Measurements from ENCODE around the gene ZNF555. TPM values are rescaled to one million over a fixed set of nuclear protein-coding genes. Genes with fewer than 3 reads are reported as not detected.
A peak's percentile ranks its signal among the peaks of the same experiment; 100 is the strongest.

ZNF555 gene
- total and polyA plus RNA-seq, 2 of the 13 experiments (the other 11 are each of a cell fraction or from before 2014, with no cell fraction given), result 5.0 to 8.0 TPM

DNA sequence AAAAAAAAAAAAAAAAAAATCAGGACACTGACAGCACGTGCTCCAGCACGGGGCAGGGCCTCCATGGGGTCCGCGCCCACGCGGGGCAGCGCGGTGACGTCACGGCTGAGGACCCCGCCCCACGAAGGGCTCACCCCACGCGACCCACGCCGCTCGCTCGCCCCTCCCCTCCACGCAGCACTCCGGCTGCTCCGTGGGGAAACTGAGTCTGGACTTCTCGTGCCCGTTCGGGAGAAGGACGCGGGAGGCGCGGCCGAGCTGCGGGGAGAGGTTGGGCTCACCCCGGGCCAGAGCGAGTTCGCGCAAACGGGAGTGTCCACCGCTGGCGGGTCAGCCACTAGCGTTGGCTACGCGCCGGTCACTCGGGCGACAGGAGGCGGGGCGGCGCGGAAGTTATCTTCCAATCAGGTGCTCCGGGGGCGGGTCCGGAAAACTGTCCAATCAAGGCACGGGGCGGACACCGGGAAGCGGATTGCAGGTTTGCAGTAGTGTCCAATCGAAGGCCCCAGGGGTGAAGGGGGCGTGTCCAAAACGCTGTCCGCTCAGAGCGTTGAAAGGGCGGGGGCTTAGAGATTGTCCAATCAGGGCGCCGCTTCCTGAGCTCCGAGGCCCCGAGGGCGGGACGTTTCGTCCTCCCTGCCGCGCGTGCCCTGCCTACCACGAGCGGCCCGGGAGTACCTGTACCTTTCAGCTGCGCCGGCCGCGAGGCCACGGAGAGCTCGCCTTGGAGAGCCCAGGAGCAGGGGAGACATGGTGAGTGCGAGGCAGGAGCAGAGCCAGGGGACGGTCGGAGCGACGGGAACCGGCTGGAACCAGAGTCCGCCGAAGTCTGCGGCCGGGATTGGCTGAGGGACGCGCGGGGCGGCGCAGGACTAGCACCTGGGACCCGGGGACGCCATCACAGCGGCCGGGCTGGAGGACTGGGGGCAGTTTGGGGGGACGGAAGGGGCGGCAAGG lies 59.3 kb downstream of the ZNF555 start, which contains the start of gene ZNF57 (continued):
- TF ChIP-seq, protein P1, sequence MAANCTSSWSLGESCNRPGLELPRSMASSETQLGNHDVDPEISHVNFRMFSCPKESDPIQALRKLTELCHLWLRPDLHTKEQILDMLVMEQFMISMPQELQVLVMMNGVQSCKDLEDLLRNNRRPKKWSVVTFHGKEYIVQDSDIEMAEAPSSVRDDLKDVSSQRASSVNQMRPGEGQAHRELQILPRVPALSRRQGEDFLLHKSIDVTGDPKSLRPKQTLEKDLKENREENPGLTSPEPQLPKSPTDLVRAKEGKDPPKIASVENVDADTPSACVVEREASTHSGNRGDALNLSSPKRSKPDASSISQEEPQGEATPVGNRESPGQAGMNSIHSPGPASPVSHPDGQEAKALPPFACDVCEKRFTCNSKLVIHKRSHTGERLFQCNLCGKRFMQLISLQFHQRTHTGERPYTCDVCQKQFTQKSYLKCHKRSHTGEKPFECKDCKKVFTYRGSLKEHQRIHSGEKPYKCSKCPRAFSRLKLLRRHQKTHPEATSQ (CRISPR knock-in tag; IDR thresholded peaks at IDR 0.05; ENCODE audit: borderline replicate concordance), result 0 out of 2 replicates have a peak, but pooled peaks have one; percentile 54
- TF ChIP-seq ZNF225 (CRISPR knock-in tag; IDR thresholded peaks at IDR 0.05) (no peak), ZNF547 (CRISPR knock-in tag; IDR thresholded peaks at IDR 0.05) (peak; percentile 73; the same call in 1 of the 2 replicates), POLR2AphosphoS5 (IDR thresholded peaks at IDR 0.05; ENCODE audit: low read depth, low read length) (peak; percentile 68), ZNF224 (CRISPR knock-in tag; IDR thresholded peaks at IDR 0.05) (peak; percentile 52; the same call in 1 of the 2 replicates), HNRNPH1 (optimal IDR thresholded peaks at IDR 0.05; ENCODE audit: low read depth, low read length) (no peak), ZNF781 (CRISPR knock-in tag; IDR thresholded peaks at IDR 0.05; ENCODE audit: borderline replicate concordance, not compliant biosample characterization) (peak; percentile 22), ZNF30 (CRISPR knock-in tag; IDR thresholded peaks at IDR 0.05) (no peak), RARA (CRISPR knock-in tag; IDR thresholded peaks at IDR 0.05) (no peak), NFIC (IDR thresholded peaks at IDR 0.05; ENCODE audit: low read length) (no peak), SIX4 (CRISPR knock-in tag; IDR thresholded peaks at IDR 0.05) (no peak), ZBTB7B (CRISPR knock-in tag; IDR thresholded peaks at IDR 0.05) (no peak), ZNF468 (CRISPR knock-in tag; IDR thresholded peaks at IDR 0.05) (no peak), NCOR1 (IDR thresholded peaks at IDR 0.05; ENCODE audit: borderline replicate concordance, low read length) (no peak; the same call in 1 of the 2 replicates), REPIN1 (CRISPR knock-in tag; IDR thresholded peaks at IDR 0.05; ENCODE audit: borderline replicate concordance, low read depth) (peak; percentile 60; the same call in 1 of the 2 replicates), ZNF326 (CRISPR knock-in tag; IDR thresholded peaks at IDR 0.05; ENCODE audit: borderline replicate concordance) (no peak), RFX5 (IDR thresholded peaks at IDR 0.05; ENCODE audit: low read depth, low read length) (peak; percentile 49), ZNF180 (CRISPR knock-in tag; IDR thresholded peaks at IDR 0.05; ENCODE audit: borderline replicate concordance, low read depth) (no peak)
- TF ChIP-seq, protein P2, sequence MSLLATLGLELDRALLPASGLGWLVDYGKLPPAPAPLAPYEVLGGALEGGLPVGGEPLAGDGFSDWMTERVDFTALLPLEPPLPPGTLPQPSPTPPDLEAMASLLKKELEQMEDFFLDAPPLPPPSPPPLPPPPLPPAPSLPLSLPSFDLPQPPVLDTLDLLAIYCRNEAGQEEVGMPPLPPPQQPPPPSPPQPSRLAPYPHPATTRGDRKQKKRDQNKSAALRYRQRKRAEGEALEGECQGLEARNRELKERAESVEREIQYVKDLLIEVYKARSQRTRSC (CRISPR knock-in tag; IDR thresholded peaks at IDR 0.05; ENCODE audit: low read depth), result no peak
